OCI-LY1 (cell line): ENCODE measurements around the gene ZNF836.

Experiments
- CTCF ChIP-seq: fragments of 200-600 bp; sonication (generic), shearing (Covaris generic); IDR thresholded peaks from 2 replicates; pipeline ENCODE4 v1.5.1; 2017; ENCODE audit warnings: mild to moderate bottlenecking, antibody characterized with exemption, low read length, moderate library complexity, mixed read lengths
- EZH2 ChIP-seq: fragments of 200-600 bp; sonication (generic), shearing (Covaris generic); IDR thresholded peaks from 2 replicates; pipeline ENCODE4 v1.8.0; 2017; ENCODE audit warnings: borderline replicate concordance, mixed run types, mild to moderate bottlenecking, antibody characterized with exemption, low read length, moderate library complexity, mixed read lengths

- TF ChIP-seq CTCF: no peak
- TF ChIP-seq EZH2: no peak
These were observed 31.2 kb downstream of the ZNF836 start for GRCh38 chr19:52140032-52140710.
